Aorta (tissue), 5 donors: Measurements from ENCODE around the gene FHIT. TPM values are rescaled to one million over a fixed set of nuclear protein-coding genes. Genes with fewer than 3 reads are reported as not detected.

Experiments used
- ATAC-seq: fragments of 200-7000 bp; cut with Tn5 transposase; one replicate; pipeline ENCODE4 v1.9.1; 2022; ENCODE audit warnings: moderate library complexity; ENCODE audit not compliant: low FRiP score
- DNase-seq, 2 donors: peaks; one replicate each; pipeline ENCODE4 v3.0.0-alpha.2; 2020
- H3K27ac ChIP-seq, 2 donors: one replicate each; pipeline ENCODE4 v1.5.1; 2013; ENCODE audit warnings: low read length in 2 of 2, mild to moderate bottlenecking in 2 of 2, moderate library complexity in 2 of 2, control low read depth in 1 of 2, inconsistent platforms in 1 of 2, low read depth in 1 of 2
- H3K27me3 ChIP-seq, 2 donors: one replicate each; pipeline ENCODE4 v1.6.1; 2013; ENCODE audit warnings: control low read depth in 1 of 2, low read length in 1 of 2, mild to moderate bottlenecking in 1 of 2, moderate library complexity in 1 of 2; ENCODE audit not compliant: insufficient read depth in 2 of 2, control insufficient read depth in 1 of 2
- H3K36me3 ChIP-seq, 2 donors: one replicate each; pipeline ENCODE4 v1.6.1; 2013; ENCODE audit warnings: control low read depth in 1 of 2, low read length in 1 of 2, mild to moderate bottlenecking in 1 of 2; ENCODE audit not compliant: insufficient read depth in 2 of 2, control insufficient read depth in 1 of 2
- H3K4me1 ChIP-seq, 2 donors: one replicate each; pipeline ENCODE4 v1.6.1; 2013; ENCODE audit warnings: low read length in 2 of 2, control low read depth in 1 of 2, mild to moderate bottlenecking in 1 of 2, moderate library complexity in 1 of 2; ENCODE audit not compliant: insufficient read depth in 2 of 2, control insufficient read depth in 1 of 2
- H3K4me3 ChIP-seq, 2 donors: one replicate each; pipeline ENCODE4 v1.5.1; 2013; ENCODE audit warnings: low read length in 2 of 2, control low read depth in 1 of 2, mild to moderate bottlenecking in 1 of 2
- H3K9me3 ChIP-seq: one replicate; pipeline ENCODE4 v1.6.1; 2013; ENCODE audit warnings: mild to moderate bottlenecking, low read length; ENCODE audit not compliant: control insufficient read depth
- WGBS, 2 donors: extraction: QIAGEN DNeasy Blood & Tissue Kit; methylation state at CpG; one replicate each; pipeline ENCODE4 v1.1.7; 2013; 5-methylcytosine and 5-hydroxymethylcytosine counted together
- intact Hi-C, 2 donors: fragments of 100-400 bp; cut with DNase I; formaldehyde crosslinking; loops; one replicate each; pipeline versions ENCODE4 v1.14.2 to v1.15.0; 2022
- polyA plus RNA-seq, 2 donors: library from polyadenylated mRNA; stranded (reverse); fragments of 200-250 nt; gene quantifications; one replicate each; pipeline ENCODE4 v1.2.3, GENCODE V29; 2013
- total RNA-seq, 2 donors: library from RNA; stranded (reverse); fragmentation: NEBNext Ultra II Directional; extraction: Animal tissue kit (Norgen Biotek cat#: 25700); gene quantifications; one replicate each; pipeline ENCODE4 v1.2.1, GENCODE V29; 2021
- donor health status: healthy with polysubstance abuse.
- donor health status: Bipolar disorder and iron deficiency.
- donor health status: DM: no; HTN: no; CAD: no.
- donor health status: DM: no; HTN: no; CAD: no.
- donor health status: DM: yes; HTN: yes; CAD: no.

The FHIT gene
- total and polyA plus RNA-seq, 4 donors = 1.1 to 9.2 (median 3.0) TPM

GRCh38 chr3:60629816-60630215 is 621.4 kb downstream of the FHIT start:
- ATAC-seq (no peak), DNase-seq (no peak)
- H3K4me3 ChIP-seq = no peak overlapping the region
- no peaks in the 10 kb centered on the region for H3K27me3 ChIP-seq
- H3K4me1 ChIP-seq = no peaks in the 10 kb centered on the region
- intact Hi-C loops = no loop called here
- H3K9me3 ChIP-seq = no peaks in the 10 kb centered on the region
- no peaks in the 10 kb centered on the region for H3K36me3 ChIP-seq
- WGBS, 2 donors = 91 to 92% methylated on average over 2 of the region's 2 CpGs
- no peak overlapping the region for H3K27ac ChIP-seq

GRCh38 chr3:60622349-60622748 is 628.9 kb downstream of the FHIT start:
- no peaks in the 10 kb centered on the region for H3K27me3 ChIP-seq
- DNase-seq (no peak), ATAC-seq (no peak)
- no peak overlapping the region for H3K4me3 ChIP-seq
- no peaks in the 10 kb centered on the region for H3K9me3 ChIP-seq
- H3K4me1 ChIP-seq = no peaks in the 10 kb centered on the region
- WGBS, 2 donors = 0 to 23% methylated on average over 1 of the region's 1 CpG
- H3K36me3 ChIP-seq = no peaks in the 10 kb centered on the region
- intact Hi-C loops = no loop called here
- no peak overlapping the region for H3K27ac ChIP-seq

GRCh38 chr3:60617188-60617587 is 634.1 kb downstream of the FHIT start:
- H3K36me3 ChIP-seq = no peaks in the 10 kb centered on the region
- DNase-seq = no peak
- H3K27me3 ChIP-seq = no peaks in the 10 kb centered on the region
- no peak overlapping the region for H3K27ac ChIP-seq
- 81 to 88% methylated on average over 2 of the region's 2 CpGs for WGBS, 2 donors
- intact Hi-C loops = no loop called here
- no peaks in the 10 kb centered on the region for H3K4me1 ChIP-seq
- no peak overlapping the region for H3K4me3 ChIP-seq
- no peaks in the 10 kb centered on the region for H3K9me3 ChIP-seq
- no peak for ATAC-seq

- Histone ChIP-seq H3K36me3 (no peaks in the 10 kb centered on the region), H3K9me3 (no peaks in the 10 kb centered on the region), H3K4me1 (no peaks in the 10 kb centered on the region), H3K4me3 (no peak overlapping the region), H3K27ac (no peak overlapping the region), H3K27me3 (no peaks in the 10 kb centered on the region)
- ATAC-seq (no peak), DNase-seq (no peak)
- intact Hi-C loops = no loop called here
- WGBS, 2 donors = 99 to 100% methylated on average over 1 of the region's 1 CpG
Observed at GRCh38 chr3:60613769-60614303, 637.4 kb downstream of the FHIT start.

GRCh38 chr3:60610441-60611112 is 640.7 kb downstream of the FHIT start:
- Histone ChIP-seq H3K36me3 (no peaks in the 10 kb centered on the region), H3K4me1 (no peaks in the 10 kb centered on the region), H3K27me3 (peaks cover 0 to 2% of the 10 kb centered on the region in 2 donors), H3K9me3 (no peaks in the 10 kb centered on the region), H3K27ac (no peak overlapping the region), H3K4me3 (no peak overlapping the region)
- ATAC-seq = peak; percentile 90
- 56 to 74% methylated on average over 7 of the region's 7 CpGs for WGBS, 2 donors
- intact Hi-C loops = no loop called here
- DNase-seq = peak; percentile 69 to 81

- intact Hi-C loops = no loop called here
- H3K9me3 ChIP-seq = no peaks in the 10 kb centered on the region
- no peaks in the 10 kb centered on the region for H3K36me3 ChIP-seq
- no peak overlapping the region for H3K4me3 ChIP-seq
- WGBS, 2 donors = 90 to 93% methylated on average over 4 of the region's 4 CpGs
- peaks cover 0 to 2% of the 10 kb centered on the region in 2 donors for H3K27me3 ChIP-seq
- no peak for ATAC-seq
- DNase-seq = no peak
- H3K4me1 ChIP-seq = no peaks in the 10 kb centered on the region
- no peak overlapping the region for H3K27ac ChIP-seq
Observed at GRCh38 chr3:60609446-60609845, 641.8 kb downstream of the FHIT start.

GRCh38 chr3:60603860-60604259 is 647.4 kb downstream of the FHIT start:
- Histone ChIP-seq H3K4me3 (no peak overlapping the region), H3K27me3 (peaks cover 0 to 2% of the 10 kb centered on the region in 2 donors), H3K4me1 (no peaks in the 10 kb centered on the region), H3K27ac (no peak overlapping the region), H3K9me3 (no peaks in the 10 kb centered on the region), H3K36me3 (no peaks in the 10 kb centered on the region)
- DNase-seq (no peak), ATAC-seq (no peak)
- 93% methylated on average over 3 of the region's 3 CpGs for WGBS, 2 donors
- intact Hi-C loops = no loop called here

- Histone ChIP-seq H3K4me1 (no peaks in the 10 kb centered on the region), H3K36me3 (no peaks in the 10 kb centered on the region), H3K27ac (no peak overlapping the region), H3K27me3 (no peaks in the 10 kb centered on the region), H3K9me3 (no peaks in the 10 kb centered on the region), H3K4me3 (no peak overlapping the region)
- intact Hi-C loops = no loop called here
- DNase-seq (no peak), ATAC-seq (no peak)
- 51 to 74% methylated on average over 4 of the region's 4 CpGs for whole genome bisulfite sequencing, 2 donors
Observed at GRCh38 chr3:60600848-60601247, 650.4 kb downstream of the FHIT start.

- no peak for DNase-seq
- no peak overlapping the region for H3K27ac ChIP-seq
- intact Hi-C loops = no loop called here
- 80 to 86% methylated on average over 1 of the region's 1 CpG for WGBS, 2 donors
- H3K4me3 ChIP-seq = no peak overlapping the region
- ATAC-seq = no peak
- H3K9me3 ChIP-seq = no peaks in the 10 kb centered on the region
- H3K36me3 ChIP-seq = no peaks in the 10 kb centered on the region
- H3K27me3 ChIP-seq = no peaks in the 10 kb centered on the region
- no peaks in the 10 kb centered on the region for H3K4me1 ChIP-seq
Observed at GRCh38 chr3:60599586-60599985, 651.7 kb downstream of the FHIT start.
